GM12873 (cell line): Measurements from ENCODE around the gene OR2AJ1.

Experiments used
- CTCF ChIP-seq: IDR thresholded peaks from 2 replicates; pipeline ENCODE4 v1.5.1; 2012; ENCODE audit warnings: low read depth, mild to moderate bottlenecking, moderate library complexity, low read length, control low read depth; ENCODE audit not compliant: insufficient read depth; ENCODE audit errors: missing control alignments

Gene OR2AJ1

GRCh38 chr1:247961791-247962190, 37.1 kb downstream of the OR2AJ1 start:
- TF ChIP-seq CTCF: no peak

GRCh38 chr1:247962911-247963588, 38.4 kb downstream of the OR2AJ1 start:
- no peak for TF ChIP-seq CTCF

GRCh38 chr1:247964933-247965332, 40.2 kb downstream of the OR2AJ1 start, which contains the start of gene OR2AK2:
Gene OR2AK2 (plus strand): TSS chr1:247965233. CDS start chr1:247965377, 144 bp downstream.
- no peak for TF ChIP-seq CTCF

GRCh38 chr1:247966532-247967204, 42.0 kb downstream of the OR2AJ1 start:
- TF ChIP-seq CTCF: no peak
